Adipocyte (in vitro differentiated cells): ENCODE measurements around the gene SDCCAG8.

Experiments used
- DNase-seq: peaks from one replicate; pipeline ENCODE4 v3.0.0-alpha.2; 2015; ENCODE audit warnings: low read depth
- H3K27me3 ChIP-seq: replicated peaks from 2 replicates; pipeline ENCODE4 v1.7.0; 2013; ENCODE audit warnings: mild to moderate bottlenecking, low read length, moderate library complexity; ENCODE audit not compliant: control insufficient read depth, insufficient read depth
- H3K36me3 ChIP-seq: 2 replicates; pipeline ENCODE4 v1.7.0; 2013; ENCODE audit warnings: low read length, mild to moderate bottlenecking, moderate library complexity; ENCODE audit not compliant: control insufficient read depth, insufficient read depth, severe bottlenecking
- H3K4me1 ChIP-seq: 2 replicates; pipeline ENCODE4 v1.7.0; 2013; ENCODE audit warnings: mild to moderate bottlenecking, low read length, moderate library complexity; ENCODE audit not compliant: control insufficient read depth, insufficient read depth
- H3K4me3 ChIP-seq: 2 replicates; pipeline ENCODE4 v1.7.0; 2013; ENCODE audit warnings: mild to moderate bottlenecking, low read length, moderate library complexity
- H3K9ac ChIP-seq: 2 replicates; pipeline ENCODE4 v1.7.0; 2013; ENCODE audit warnings: mild to moderate bottlenecking, low read length, moderate library complexity
- H3K9me3 ChIP-seq: 2 replicates; pipeline ENCODE4 v1.7.0; 2013; ENCODE audit warnings: mild to moderate bottlenecking, low read length, moderate library complexity; ENCODE audit not compliant: control insufficient read depth

The SDCCAG8 gene

DNA sequence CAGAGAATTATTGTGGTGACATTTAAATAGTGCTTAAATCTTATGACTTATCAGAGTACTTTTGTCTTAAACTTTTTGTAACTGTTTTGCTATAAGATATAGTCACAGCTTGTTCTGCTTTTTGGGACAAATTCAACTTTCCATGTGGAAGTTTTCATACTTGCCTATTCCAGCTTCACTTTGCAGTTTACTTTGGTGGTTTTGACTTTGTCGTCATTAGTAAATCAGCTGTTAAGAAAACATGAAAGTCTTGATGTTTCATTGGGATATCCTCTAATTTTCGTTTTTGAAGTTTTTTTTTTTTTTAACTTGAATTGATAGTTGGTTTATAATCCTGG is 31.3 kb downstream of the SDCCAG8 start:
- Histone ChIP-seq H3K9me3 (no peaks in the 10 kb centered on the region), H3K9ac (no peak overlapping the region), H3K4me3 (peak overlapping the region; percentile 11), H3K27me3 (no peaks in the 10 kb centered on the region), H3K4me1 (peaks cover 32% of the 10 kb centered on the region), H3K36me3 (peaks cover 40% of the 10 kb centered on the region)
- no peak for DNase-seq

GRCh38 chr1:243287652-243288051 is 31.8 kb downstream of the SDCCAG8 start:
- H3K36me3 ChIP-seq = peaks cover 36% of the 10 kb centered on the region
- no peak overlapping the region for H3K9ac ChIP-seq
- no peaks in the 10 kb centered on the region for H3K9me3 ChIP-seq
- no peak overlapping the region for H3K4me3 ChIP-seq
- peaks cover 32% of the 10 kb centered on the region for H3K4me1 ChIP-seq
- no peaks in the 10 kb centered on the region for H3K27me3 ChIP-seq
- DNase-seq = peak; percentile 55

DNA sequence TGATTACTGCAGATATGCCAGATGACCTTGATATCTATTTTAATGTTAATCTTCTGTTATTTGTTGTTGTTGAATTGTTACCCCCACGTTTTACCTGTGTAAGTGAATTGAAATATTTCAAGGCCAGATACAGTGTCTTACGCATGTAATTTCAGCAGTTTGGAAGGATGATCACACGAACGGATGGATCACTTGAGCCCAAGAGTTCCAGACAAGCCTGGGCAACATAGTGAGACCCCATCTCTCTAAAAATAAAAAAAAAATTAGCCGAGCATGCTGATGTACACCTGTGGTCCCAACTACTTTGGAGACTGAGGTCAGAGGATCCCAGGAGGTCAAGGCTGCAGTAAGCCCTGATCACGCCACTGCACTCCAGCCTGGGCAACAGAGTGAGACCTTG is 32.2 kb downstream of the SDCCAG8 start:
- H3K4me1 ChIP-seq = peaks cover 32% of the 10 kb centered on the region
- H3K4me3 ChIP-seq = no peak overlapping the region

DNA sequence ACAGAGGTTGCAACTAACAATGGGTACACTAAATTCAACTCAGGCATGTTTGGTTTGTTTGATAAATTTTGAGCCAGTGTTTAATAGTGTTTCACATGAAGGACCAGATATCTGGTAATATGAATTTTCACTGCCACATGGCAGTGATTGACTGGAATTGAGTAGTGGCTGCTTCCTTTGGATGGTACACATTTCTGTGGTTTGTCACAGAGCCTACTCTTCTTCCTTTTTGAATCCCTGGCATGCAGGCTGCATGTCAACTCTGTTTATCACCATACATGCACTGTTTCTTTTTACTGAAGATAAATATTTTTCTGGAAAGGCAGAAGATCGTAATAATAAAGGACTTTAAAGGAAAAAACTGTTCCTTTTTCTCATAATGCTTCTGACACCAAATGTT is 35.5 kb downstream of the SDCCAG8 start:
- Histone ChIP-seq H3K27me3 (no peaks in the 10 kb centered on the region), H3K4me3 (no peak overlapping the region), H3K9ac (no peak overlapping the region), H3K4me1 (peaks cover 24% of the 10 kb centered on the region), H3K9me3 (peaks cover 7% of the 10 kb centered on the region), H3K36me3 (peaks cover 38% of the 10 kb centered on the region)
- DNase-seq = peak; percentile 34

More for the DNA sequence above, 32.2 kb downstream of the SDCCAG8 start:
- H3K27me3 ChIP-seq = no peaks in the 10 kb centered on the region
- peaks cover 40% of the 10 kb centered on the region for H3K36me3 ChIP-seq
- no peak for DNase-seq
- no peaks in the 10 kb centered on the region for H3K9me3 ChIP-seq
- no peak overlapping the region for H3K9ac ChIP-seq

- Histone ChIP-seq H3K27me3 (no peaks in the 10 kb centered on the region), H3K4me1 (peaks cover 19% of the 10 kb centered on the region), H3K4me3 (no peak overlapping the region), H3K9me3 (peaks cover 7% of the 10 kb centered on the region), H3K9ac (no peak overlapping the region), H3K36me3 (peaks cover 38% of the 10 kb centered on the region)
- DNase-seq = no peak
These were observed 36.3 kb downstream of the SDCCAG8 start for GRCh38 chr1:243292117-243292516.

DNA sequence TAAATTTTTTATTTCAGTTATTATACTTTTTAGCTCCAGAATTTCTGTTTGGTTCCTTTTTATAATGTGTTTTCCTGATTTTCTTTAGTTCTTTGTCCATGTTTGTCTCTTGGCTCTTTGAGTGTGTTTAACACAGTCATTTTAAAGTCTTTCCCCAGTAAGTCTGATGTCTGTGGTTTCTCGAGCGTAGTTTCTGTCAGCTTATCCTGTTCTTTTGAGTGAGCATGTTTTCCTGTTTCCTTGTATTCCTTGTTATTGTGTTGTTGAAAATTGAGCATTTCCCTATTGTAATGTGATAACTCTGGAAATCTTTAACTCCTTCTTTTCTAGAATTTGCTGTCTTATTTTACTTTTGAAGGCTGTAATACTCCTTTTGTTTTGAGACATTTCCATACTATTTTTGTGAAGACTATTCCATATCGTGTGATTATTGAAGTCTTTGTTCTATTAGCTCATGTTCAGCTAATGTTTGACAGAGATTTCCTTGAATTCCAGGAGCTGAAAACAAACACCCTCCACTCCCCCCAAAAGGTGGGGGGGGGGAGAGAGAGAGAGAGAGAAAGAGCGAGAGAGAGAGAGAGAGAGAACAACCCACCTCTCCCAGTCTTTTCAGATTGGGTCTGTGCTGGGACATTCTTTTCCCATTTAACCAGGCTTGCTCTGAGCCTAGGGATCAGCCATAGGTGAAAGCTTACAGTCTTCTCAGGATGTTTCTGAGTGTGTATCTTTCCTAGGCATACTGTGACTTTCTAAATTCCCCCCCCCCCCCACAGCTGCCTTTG is 38.3 kb downstream of the SDCCAG8 start:
- no peak for DNase-seq
- no peak overlapping the region for H3K4me3 ChIP-seq
- peaks cover 7% of the 10 kb centered on the region for H3K4me1 ChIP-seq
- H3K9ac ChIP-seq = no peak overlapping the region
- peaks cover 45% of the 10 kb centered on the region for H3K36me3 ChIP-seq
- H3K9me3 ChIP-seq = peaks cover 7% of the 10 kb centered on the region
- no peaks in the 10 kb centered on the region for H3K27me3 ChIP-seq

GRCh38 chr1:243294723-243295121 is 38.9 kb downstream of the SDCCAG8 start:
- peak; percentile 38 for DNase-seq
- peaks cover 40% of the 10 kb centered on the region for H3K36me3 ChIP-seq

DNA sequence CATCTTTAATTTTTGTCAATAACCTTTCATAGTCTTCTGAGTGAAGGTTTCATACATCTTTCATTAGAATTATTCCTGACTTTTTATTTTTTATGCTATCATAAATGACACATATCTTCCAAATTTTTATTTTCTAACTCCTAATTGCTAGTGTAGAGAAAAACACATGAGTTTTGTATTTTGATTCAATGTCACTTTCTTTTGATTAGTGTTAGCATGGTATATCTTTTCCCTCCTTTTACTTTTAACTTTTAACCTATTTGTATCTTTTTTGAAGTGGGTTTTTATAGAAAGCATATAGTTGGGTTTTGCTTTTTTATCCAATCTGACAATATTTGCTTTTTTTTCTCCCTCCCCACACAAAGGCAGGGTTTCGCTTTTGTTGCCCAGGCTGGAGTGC is 43.2 kb downstream of the SDCCAG8 start:
- Histone ChIP-seq H3K9me3 (peaks cover under 1% of the 10 kb centered on the region), H3K9ac (no peak overlapping the region), H3K36me3 (peaks cover 24% of the 10 kb centered on the region), H3K4me1 (peaks cover 3% of the 10 kb centered on the region), H3K27me3 (no peaks in the 10 kb centered on the region), H3K4me3 (no peak overlapping the region)
- DNase-seq = no peak

More at GRCh38 chr1:243294723-243295121, 38.9 kb downstream of the SDCCAG8 start:
- Histone ChIP-seq H3K9ac (no peak overlapping the region), H3K4me1 (peaks cover 7% of the 10 kb centered on the region), H3K4me3 (no peak overlapping the region), H3K9me3 (peaks cover 7% of the 10 kb centered on the region), H3K27me3 (no peaks in the 10 kb centered on the region)

- no peak overlapping the region for H3K9ac ChIP-seq
- DNase-seq = peak; percentile 16
- no peaks in the 10 kb centered on the region for H3K9me3 ChIP-seq
- peaks cover 3% of the 10 kb centered on the region for H3K4me1 ChIP-seq
- no peaks in the 10 kb centered on the region for H3K27me3 ChIP-seq
- H3K4me3 ChIP-seq = no peak overlapping the region
- peaks cover 30% of the 10 kb centered on the region for H3K36me3 ChIP-seq
These were observed 45.2 kb downstream of the SDCCAG8 start for GRCh38 chr1:243301059-243301458.

DNA sequence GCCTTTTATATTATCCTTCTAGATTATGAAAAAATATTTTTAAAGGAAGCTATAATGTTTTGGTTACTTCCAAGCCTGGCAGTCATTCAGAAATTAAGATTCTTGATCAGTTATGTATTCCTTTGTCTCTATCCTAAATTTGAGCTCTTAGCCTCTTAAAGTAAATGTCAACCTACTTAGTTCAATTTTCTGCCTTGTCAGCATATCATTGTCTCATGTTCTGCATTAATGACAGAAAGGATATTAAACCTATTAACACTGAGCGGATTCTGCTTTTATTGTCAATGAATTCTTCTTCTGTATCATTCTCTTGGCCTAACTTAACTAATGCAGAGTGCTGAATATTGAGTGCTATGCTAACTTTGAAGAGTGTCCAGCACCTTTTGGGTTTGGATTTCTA is 56.0 kb downstream of the SDCCAG8 start:
- peaks cover 29% of the 10 kb centered on the region for H3K4me1 ChIP-seq

DNA sequence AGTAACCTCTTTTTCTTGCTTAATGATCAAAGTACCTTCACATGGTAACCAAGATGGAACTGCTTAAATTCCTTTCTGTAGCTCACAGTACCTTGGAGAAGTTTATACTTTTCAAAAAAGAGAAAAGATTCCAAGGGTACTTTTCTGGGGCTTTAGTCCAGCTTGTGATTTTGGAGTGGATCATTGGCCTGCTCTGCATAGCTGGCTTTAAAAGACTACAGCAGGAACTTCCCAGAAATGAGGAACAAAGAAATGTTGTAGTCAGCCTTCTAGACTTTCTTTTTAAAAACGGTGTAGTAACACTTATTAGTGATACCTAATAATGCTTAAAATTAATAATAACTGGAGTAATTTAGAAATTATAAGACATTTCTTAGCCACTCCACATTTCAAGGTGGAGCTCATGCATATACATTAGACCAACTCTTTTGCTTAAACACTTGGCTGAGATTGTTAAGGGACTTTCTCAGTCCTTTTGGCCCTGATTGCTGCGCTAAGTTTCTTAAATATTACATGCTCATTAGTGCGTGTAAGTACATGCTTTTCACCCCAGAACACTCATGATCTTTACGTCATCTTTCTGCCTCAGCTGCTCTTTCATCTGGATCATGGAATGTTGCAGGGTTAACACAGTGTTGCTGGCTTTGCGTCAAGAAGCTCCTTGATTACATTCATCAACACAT is 57.3 kb downstream of the SDCCAG8 start:
- peaks cover 29% of the 10 kb centered on the region for H3K4me1 ChIP-seq
- H3K9me3 ChIP-seq = no peaks in the 10 kb centered on the region
- peaks cover 26% of the 10 kb centered on the region for H3K36me3 ChIP-seq
- H3K27me3 ChIP-seq = no peaks in the 10 kb centered on the region
- H3K9ac ChIP-seq = no peak overlapping the region
- DNase-seq = no peak
- H3K4me3 ChIP-seq = no peak overlapping the region

More for the DNA sequence above, 56.0 kb downstream of the SDCCAG8 start:
- Histone ChIP-seq H3K36me3 (peaks cover 21% of the 10 kb centered on the region), H3K9ac (no peak overlapping the region), H3K27me3 (no peaks in the 10 kb centered on the region), H3K4me3 (no peak overlapping the region), H3K9me3 (no peaks in the 10 kb centered on the region)
- no peak for DNase-seq
